Small intestine (tissue), 7 donors: ENCODE data around the gene CLEC4G. TPM values are rescaled to one million over a fixed set of nuclear protein-coding genes. Genes with fewer than 3 reads are reported as not detected.
"Not testable (repeated sequence)": the region's sequence is repeated elsewhere in the genome, so short reads cannot be mapped to it uniquely, and the experiment has no call there.

Source experiments
- DNase-seq, 2 donors: peaks; one replicate each; pipeline versions ENCODE4 v3.0.0 to v3.0.0-alpha.2; 2013
- FAIRE-seq: peaks from 2 replicates; lab custom pipeline; 2012; peaks lifted over from hg19 to GRCh38; lab: Jason Lieb, UNC
- H3K27ac ChIP-seq, 3 donors: one replicate each; pipeline ENCODE4 v1.5.1; 2013; ENCODE audit warnings: low read length in 2 of 3, mild to moderate bottlenecking in 2 of 3, control low read depth in 1 of 3, inconsistent platforms in 1 of 3, low read depth in 1 of 3, moderate library complexity in 1 of 3
- H3K27me3 ChIP-seq, 3 donors: one replicate each; pipeline ENCODE4 v1.6.1; 2013; ENCODE audit warnings: low read length in 3 of 3, inconsistent platforms in 1 of 3; ENCODE audit not compliant: control insufficient read depth in 3 of 3, insufficient read depth in 3 of 3
- H3K36me3 ChIP-seq, 3 donors: one replicate each; pipeline ENCODE4 v1.6.1; 2013; ENCODE audit warnings: low read length in 3 of 3, inconsistent platforms in 1 of 3, low read depth in 1 of 3, mild to moderate bottlenecking in 1 of 3, moderate library complexity in 1 of 3; ENCODE audit not compliant: control insufficient read depth in 3 of 3, insufficient read depth in 2 of 3
- H3K4me1 ChIP-seq, 3 donors: one replicate each; pipeline ENCODE4 v1.6.1; 2013; ENCODE audit warnings: low read length in 2 of 3, inconsistent platforms in 1 of 3, low read depth in 1 of 3, mild to moderate bottlenecking in 1 of 3, moderate library complexity in 1 of 3; ENCODE audit not compliant: control insufficient read depth in 3 of 3, insufficient read depth in 2 of 3
- H3K4me3 ChIP-seq, 3 donors: one replicate each; pipeline ENCODE4 v1.5.1; 2013; ENCODE audit warnings: low read length in 3 of 3, control low read depth in 1 of 3, inconsistent platforms in 1 of 3, low read depth in 1 of 3, mild to moderate bottlenecking in 1 of 3, moderate library complexity in 1 of 3
- H3K9me3 ChIP-seq, 2 donors: one replicate each; pipeline ENCODE4 v1.6.1; 2013; ENCODE audit warnings: low read depth in 1 of 2, low read length in 1 of 2; ENCODE audit not compliant: control insufficient read depth in 2 of 2, insufficient read depth in 1 of 2
- WGBS, 3 donors: extraction: QIAGEN DNeasy Blood & Tissue Kit; methylation state at CpG; one replicate each; pipeline ENCODE4 v1.1.7; 2013; 5-methylcytosine and 5-hydroxymethylcytosine counted together
- polyA plus RNA-seq, 4 donors: library from polyadenylated mRNA; stranded (reverse) in 3 of 4; unstranded in 1 of 4; fragments of 200-250 nt in 3 of 4; fragments of 120-200 nt in 1 of 4; gene quantifications; one replicate each; pipeline versions ENCODE4 v1.2.1 to v1.2.3, GENCODE V29; 2013
- donor health status: healthy with polysubstance abuse.
- donor health status: control.
- donor health status: control.
- donor health status: Bipolar disorder and iron deficiency.
- donor health status: healthy.

Gene CLEC4G
- polyA plus RNA-seq, 4 donors: 0.18 to 1.9 (median 0.73) TPM; not detected in 1

- Histone ChIP-seq H3K4me3 (no peak overlapping the region), H3K4me1 (no peaks in the 10 kb centered on the region), H3K27me3 (peaks cover 0 to 4% (median 0%) of the 10 kb centered on the region in 3 donors), H3K9me3 (peaks cover 0 to 31% of the 10 kb centered on the region in 2 donors), H3K27ac (no peak overlapping the region), H3K36me3 (no peaks in the 10 kb centered on the region)
- DNase-seq: no peak
- WGBS, 3 donors: 32 to 50% (median 40%) methylated on average over 4 of the region's 4 CpGs
- no peak for FAIRE-seq
Measured at GRCh38 chr19:7756258-7756657, 24.3 kb upstream of the CLEC4G start.

GRCh38 chr19:7751157-7751783 is 19.4 kb upstream of the CLEC4G start:
- Histone ChIP-seq H3K4me1 (no peaks in the 10 kb centered on the region), H3K27ac (no peak overlapping the region), H3K27me3 (peaks cover 0 to 3% (median 0%) of the 10 kb centered on the region in 3 donors), H3K36me3 (no peaks in the 10 kb centered on the region), H3K9me3 (peaks cover 0 to under 1% of the 10 kb centered on the region in 2 donors), H3K4me3 (no peak overlapping the region)
- 54 to 69% (median 59%) methylated on average over 12 of the region's 12 CpGs for WGBS, 3 donors
- FAIRE-seq: no peak
- no peak for DNase-seq

GRCh38 chr19:7748756-7749155 is 16.8 kb upstream of the CLEC4G start:
- H3K9me3 ChIP-seq: no peaks in the 10 kb centered on the region
- FAIRE-seq (no peak), DNase-seq (no peak)
- H3K36me3 ChIP-seq: no peaks in the 10 kb centered on the region
- H3K4me1 ChIP-seq: no peaks in the 10 kb centered on the region
- peaks cover 0 to 3% (median 0%) of the 10 kb centered on the region in 3 donors for H3K27me3 ChIP-seq
- 19 to 22% (median 20%) methylated on average over 4 of the region's 4 CpGs for WGBS, 3 donors
- no peak overlapping the region for H3K27ac ChIP-seq
- no peak overlapping the region for H3K4me3 ChIP-seq

- no peaks in the 10 kb centered on the region for H3K9me3 ChIP-seq
Measured at GRCh38 chr19:7748171-7748570, 16.3 kb upstream of the CLEC4G start.

GRCh38 chr19:7746903-7747884 is 15.3 kb upstream of the CLEC4G start, which contains the start of gene CD209:
Gene CD209, minus strand, starts transcription at chr19:7747534. Its CDS starts 23 bp downstream, at chr19:7747511.
- FAIRE-seq: no peak

More at GRCh38 chr19:7748171-7748570, 16.3 kb upstream of the CLEC4G start:
- peaks cover 0 to 3% (median 0%) of the 10 kb centered on the region in 3 donors for H3K27me3 ChIP-seq
- H3K4me1 ChIP-seq: no peaks in the 10 kb centered on the region
- no peaks in the 10 kb centered on the region for H3K36me3 ChIP-seq
- DNase-seq (no peak), FAIRE-seq (no peak)
- no peak overlapping the region for H3K4me3 ChIP-seq
- H3K27ac ChIP-seq: no peak overlapping the region
- WGBS, 3 donors: 56 to 67% (median 63%) methylated on average over 2 of the region's 2 CpGs

GRCh38 chr19:7746306-7746705 is 14.4 kb upstream of the CLEC4G start:
- not testable (repeated sequence) for H3K9me3 ChIP-seq, H3K4me3 ChIP-seq, H3K27ac ChIP-seq, H3K4me1 ChIP-seq, H3K36me3 ChIP-seq, FAIRE-seq, H3K27me3 ChIP-seq, DNase-seq
- WGBS, 3 donors: 50 to 77% (median 71%) methylated on average over 4 of the region's 4 CpGs

More at GRCh38 chr19:7746903-7747884, 15.3 kb upstream of the CLEC4G start, which contains the start of gene CD209:
- H3K27me3 ChIP-seq: peaks cover 0 to 3% (median 0%) of the 10 kb centered on the region in 3 donors
- DNase-seq: no peak
- no peaks in the 10 kb centered on the region for H3K4me1 ChIP-seq
- H3K27ac ChIP-seq: peak within 1 kb of the TSS in 1 of 3 donors; percentile 37
- no peaks in the 10 kb centered on the region for H3K9me3 ChIP-seq
- WGBS, 3 donors: 46 to 57% (median 54%) methylated on average over 7 of the region's 7 CpGs
- H3K36me3 ChIP-seq: no peaks in the 10 kb centered on the region
- peak within 1 kb of the TSS in 1 of 3 donors; percentile 18 for H3K4me3 ChIP-seq

- H3K36me3 ChIP-seq: no peaks in the 10 kb centered on the region
- FAIRE-seq: no peak
- H3K9me3 ChIP-seq: no peaks in the 10 kb centered on the region
- H3K4me3 ChIP-seq: no peak overlapping the region
- H3K4me1 ChIP-seq: no peaks in the 10 kb centered on the region
- DNase-seq: no peak
- H3K27ac ChIP-seq: no peak overlapping the region
- peaks cover 0 to under 1% (median 0%) of the 10 kb centered on the region in 3 donors for H3K27me3 ChIP-seq
- WGBS, 3 donors: 75 to 81% (median 75%) methylated on average over 11 to 12 of the region's 12 CpGs
Measured at GRCh38 chr19:7744871-7745650, 13.2 kb upstream of the CLEC4G start.
